ENCODE measurements around the gene PXDC1. TPM values are rescaled to one million over a fixed set of nuclear protein-coding genes. Genes with fewer than 3 reads are reported as not detected.

PXDC1 gene
- polyA plus RNA-seq, 1 donor from 2014 or later = 3.9 TPM

- Histone ChIP-seq H3K27ac (ENCODE audit: low read length) (no peak overlapping the region), H4K20me1 (ENCODE audit: insufficient read depth) (no peaks in the 10 kb centered on the region), H3K9ac (ENCODE audit: low read length) (no peak overlapping the region), H3K9me2 (ENCODE audit: insufficient read depth, low read length) (no peaks in the 10 kb centered on the region), H3K27me3 (ENCODE audit: insufficient read depth, low read depth, low read length) (no peaks in the 10 kb centered on the region), H2AFZ (ENCODE audit: low read depth, low read length) (no peak overlapping the region), H3K9me3 (ENCODE audit: low read length) (no peaks in the 10 kb centered on the region), H3F3A (ENCODE audit: insufficient read depth, low read length, poor library complexity, severe bottlenecking) (no peaks in the 10 kb centered on the region), H3K36me3 (ENCODE audit: insufficient read depth, low read length) (no peaks in the 10 kb centered on the region), H3K4me3 (ENCODE audit: low read length) (no peak overlapping the region), H3K4me2 (ENCODE audit: low read length) (no peak overlapping the region), H3K79me2 (replicated peaks; ENCODE audit: insufficient read depth, low read length) (no peaks in the 10 kb centered on the region)
- no peak for TF ChIP-seq RAD21 (conservative IDR thresholded peaks at IDR 0.05)
- no peak for TF ChIP-seq SMC3 (conservative IDR thresholded peaks at IDR 0.05; ENCODE audit: poor library complexity)
- no peak for TF ChIP-seq EP300 (conservative IDR thresholded peaks at IDR 0.05; ENCODE audit: poor library complexity, severe bottlenecking)
- TF ChIP-seq EZH2 (IDR thresholded peaks at IDR 0.05; ENCODE audit: borderline replicate concordance, insufficient read depth, low read length, poor library complexity, severe bottlenecking) = no peak
- TF ChIP-seq POLR2AphosphoS5 (IDR thresholded peaks at IDR 0.05) = no peak
- TF ChIP-seq, protein P1, sequence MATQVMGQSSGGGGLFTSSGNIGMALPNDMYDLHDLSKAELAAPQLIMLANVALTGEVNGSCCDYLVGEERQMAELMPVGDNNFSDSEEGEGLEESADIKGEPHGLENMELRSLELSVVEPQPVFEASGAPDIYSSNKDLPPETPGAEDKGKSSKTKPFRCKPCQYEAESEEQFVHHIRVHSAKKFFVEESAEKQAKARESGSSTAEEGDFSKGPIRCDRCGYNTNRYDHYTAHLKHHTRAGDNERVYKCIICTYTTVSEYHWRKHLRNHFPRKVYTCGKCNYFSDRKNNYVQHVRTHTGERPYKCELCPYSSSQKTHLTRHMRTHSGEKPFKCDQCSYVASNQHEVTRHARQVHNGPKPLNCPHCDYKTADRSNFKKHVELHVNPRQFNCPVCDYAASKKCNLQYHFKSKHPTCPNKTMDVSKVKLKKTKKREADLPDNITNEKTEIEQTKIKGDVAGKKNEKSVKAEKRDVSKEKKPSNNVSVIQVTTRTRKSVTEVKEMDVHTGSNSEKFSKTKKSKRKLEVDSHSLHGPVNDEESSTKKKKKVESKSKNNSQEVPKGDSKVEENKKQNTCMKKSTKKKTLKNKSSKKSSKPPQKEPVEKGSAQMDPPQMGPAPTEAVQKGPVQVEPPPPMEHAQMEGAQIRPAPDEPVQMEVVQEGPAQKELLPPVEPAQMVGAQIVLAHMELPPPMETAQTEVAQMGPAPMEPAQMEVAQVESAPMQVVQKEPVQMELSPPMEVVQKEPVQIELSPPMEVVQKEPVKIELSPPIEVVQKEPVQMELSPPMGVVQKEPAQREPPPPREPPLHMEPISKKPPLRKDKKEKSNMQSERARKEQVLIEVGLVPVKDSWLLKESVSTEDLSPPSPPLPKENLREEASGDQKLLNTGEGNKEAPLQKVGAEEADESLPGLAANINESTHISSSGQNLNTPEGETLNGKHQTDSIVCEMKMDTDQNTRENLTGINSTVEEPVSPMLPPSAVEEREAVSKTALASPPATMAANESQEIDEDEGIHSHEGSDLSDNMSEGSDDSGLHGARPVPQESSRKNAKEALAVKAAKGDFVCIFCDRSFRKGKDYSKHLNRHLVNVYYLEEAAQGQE (IDR thresholded peaks at IDR 0.05; ENCODE audit: borderline replicate concordance) = no peak
- no peak for TF ChIP-seq MXI1 (conservative IDR thresholded peaks at IDR 0.05; ENCODE audit: poor library complexity, severe bottlenecking)
Measured at GRCh38 chr6:3799719-3800118, 48.2 kb upstream of the PXDC1 start.

DNA sequence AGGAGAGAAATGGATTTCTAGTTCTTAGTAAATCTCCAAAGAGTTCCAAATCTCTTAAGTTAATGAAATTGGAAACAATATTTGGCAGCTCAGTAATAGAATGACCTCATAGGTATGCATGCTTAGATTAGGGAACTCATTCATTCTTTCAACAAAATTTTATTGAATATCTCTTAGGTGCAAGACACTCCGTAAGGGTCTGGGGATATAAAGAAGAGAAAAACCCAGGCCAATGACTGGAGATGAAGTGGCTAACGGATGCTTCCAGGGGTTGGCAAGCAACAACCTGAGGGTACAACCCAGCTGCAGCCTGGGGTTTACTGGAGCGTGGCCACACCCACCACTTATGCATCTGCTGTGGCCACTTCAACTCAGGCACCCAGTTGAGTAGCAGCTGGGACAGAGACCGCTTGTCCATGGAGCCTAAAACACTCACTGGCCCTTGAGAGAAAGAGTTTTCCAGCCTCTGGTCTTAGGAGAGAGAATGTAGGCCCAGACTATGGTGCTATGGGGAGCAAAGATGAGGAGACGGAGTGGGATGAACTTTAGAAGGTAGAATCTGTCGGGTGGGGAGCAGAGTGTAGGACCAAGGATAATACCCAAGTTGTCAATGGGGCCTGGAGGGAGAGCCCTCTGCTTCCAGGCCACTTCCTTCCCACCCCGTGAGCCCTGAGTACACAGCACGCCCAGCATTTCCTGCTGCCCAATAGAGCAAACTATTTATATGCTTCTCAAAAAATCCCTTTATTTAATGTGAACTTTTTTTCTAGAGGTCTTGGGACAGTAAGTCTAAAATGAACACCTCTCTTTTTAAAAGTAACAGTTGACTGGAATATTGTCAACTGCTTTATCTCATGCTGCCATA, 46.8 kb upstream of the PXDC1 start:
- Histone ChIP-seq H3K36me3 (ENCODE audit: insufficient read depth, low read length) (no peaks in the 10 kb centered on the region), H4K20me1 (ENCODE audit: insufficient read depth) (no peaks in the 10 kb centered on the region), H3K79me2 (replicated peaks; ENCODE audit: insufficient read depth, low read length) (no peaks in the 10 kb centered on the region), H3K4me2 (ENCODE audit: low read length) (no peak overlapping the region), H3K9me2 (ENCODE audit: insufficient read depth, low read length) (no peaks in the 10 kb centered on the region), H3K9ac (ENCODE audit: low read length) (no peak overlapping the region), H3K4me3 (ENCODE audit: low read length) (no peak overlapping the region), H3K27ac (ENCODE audit: low read length) (no peak overlapping the region), H3F3A (ENCODE audit: insufficient read depth, low read length, poor library complexity, severe bottlenecking) (no peaks in the 10 kb centered on the region), H3K9me3 (ENCODE audit: low read length) (no peaks in the 10 kb centered on the region), H2AFZ (ENCODE audit: low read depth, low read length) (no peak overlapping the region), H3K27me3 (ENCODE audit: insufficient read depth, low read depth, low read length) (no peaks in the 10 kb centered on the region)
- no peak for TF ChIP-seq MXI1 (conservative IDR thresholded peaks at IDR 0.05; ENCODE audit: poor library complexity, severe bottlenecking)
- no peak for TF ChIP-seq RAD21 (conservative IDR thresholded peaks at IDR 0.05)
- TF ChIP-seq TAF1 (IDR thresholded peaks at IDR 0.05; ENCODE audit: low read depth) = no peak

Measured in neural cell (in vitro differentiated cells).